HG03064 (cell line): Measurements from ENCODE around the gene ARMC3.
"Not testable (repeated sequence)": the region's sequence is repeated elsewhere in the genome, so short reads cannot be mapped to it uniquely, and the experiment has no call there.

Source experiments
- ATAC-seq: cut with Tn5 transposase; IDR thresholded peaks from one replicate; pipeline ENCODE4 v1.9.1; 2021; ENCODE audit warnings: low read depth; ENCODE audit not compliant: unreplicated experiment

Gene ARMC3

DNA sequence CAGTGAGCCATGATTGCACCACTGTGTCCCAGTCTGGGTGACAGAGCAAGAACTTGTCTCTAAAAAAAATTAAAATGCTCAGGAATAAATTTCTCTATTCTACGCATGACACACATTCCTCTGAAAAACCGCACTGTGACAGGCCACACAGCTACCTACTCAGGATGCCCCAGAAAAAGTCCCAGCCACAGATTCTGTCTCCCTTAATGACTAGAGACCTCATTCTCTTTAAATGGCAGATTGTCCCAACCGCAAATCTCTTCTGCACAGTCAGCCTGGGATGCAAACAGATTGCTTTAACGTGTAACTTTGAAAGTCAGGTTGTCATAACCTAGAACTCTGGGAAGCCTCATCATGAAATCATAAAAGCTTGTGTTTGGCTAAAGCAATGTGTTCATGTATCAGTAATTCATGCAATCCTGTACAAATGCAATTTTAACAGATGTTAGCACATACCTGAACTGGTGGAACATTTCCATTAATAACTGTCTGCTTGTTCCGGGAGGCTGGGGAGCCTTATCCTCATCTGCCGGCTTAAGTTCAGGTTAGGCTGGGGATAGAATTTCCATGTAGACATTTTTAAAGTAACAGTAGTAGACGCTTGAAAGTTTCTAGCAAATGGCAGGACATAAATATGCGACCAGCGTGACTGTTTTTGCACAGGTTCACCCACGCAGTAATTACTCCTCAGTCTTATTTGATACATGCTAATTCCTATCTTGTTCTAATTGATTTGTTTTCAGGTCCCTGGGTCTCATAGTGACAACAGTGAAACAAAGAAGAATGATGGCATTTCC is 141.4 kb downstream of the ARMC3 start:
- no peak for ATAC-seq

DNA sequence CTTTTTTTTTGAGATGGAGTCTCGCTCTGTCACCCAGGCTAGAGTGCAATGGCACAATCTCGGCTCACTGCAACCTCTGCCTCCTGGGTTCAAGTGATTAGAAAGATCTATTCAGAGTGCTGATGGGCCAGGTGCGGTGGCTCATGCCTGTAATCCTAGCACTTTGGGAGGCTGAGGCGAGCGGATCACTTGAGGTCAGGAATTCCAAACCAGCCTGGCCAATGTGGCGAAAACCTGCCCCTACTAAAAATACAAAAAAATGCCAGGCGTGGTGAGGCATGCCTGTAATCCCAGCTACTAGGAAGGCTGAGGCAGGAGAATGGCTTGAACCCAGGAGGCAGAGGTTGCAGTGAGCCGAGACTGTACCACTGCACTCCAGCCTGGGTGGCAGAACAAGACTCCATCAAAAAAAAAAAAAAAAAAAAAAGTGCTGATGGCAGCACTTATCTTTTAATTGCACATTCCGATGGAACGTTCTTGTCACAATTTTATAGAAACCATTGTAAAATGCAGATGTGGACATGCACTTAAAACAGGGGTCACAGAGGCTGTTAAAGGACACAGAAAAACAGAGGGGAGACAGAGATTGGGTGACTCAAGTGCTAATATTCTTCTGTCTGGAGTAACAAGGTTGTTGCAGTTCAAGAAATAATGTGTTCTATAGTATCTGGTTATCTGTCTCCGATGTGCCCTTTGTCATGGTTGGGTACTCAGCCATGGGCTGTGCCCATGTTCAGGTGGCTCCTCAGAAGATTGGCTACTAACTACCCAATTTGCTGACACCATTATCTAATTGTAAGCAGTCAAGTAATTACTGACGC is 142.4 kb downstream of the ARMC3 start:
- ATAC-seq, result not testable (repeated sequence)

DNA sequence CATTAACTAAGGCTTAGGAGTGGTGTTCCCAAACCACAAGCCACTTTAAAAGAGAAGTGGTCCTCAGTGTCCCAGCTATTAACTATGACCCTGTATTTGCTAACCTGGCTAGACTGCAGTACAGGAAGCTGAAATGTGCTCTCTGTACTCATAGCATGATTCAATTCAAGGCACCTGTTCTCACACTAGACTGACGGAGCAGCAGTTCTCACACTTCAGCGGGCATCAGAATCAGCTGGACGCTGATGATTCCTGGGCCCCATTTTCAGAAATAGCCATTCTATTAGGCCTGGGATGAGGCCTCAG is 143.0 kb downstream of the ARMC3 start:
- ATAC-seq, result no peak

DNA sequence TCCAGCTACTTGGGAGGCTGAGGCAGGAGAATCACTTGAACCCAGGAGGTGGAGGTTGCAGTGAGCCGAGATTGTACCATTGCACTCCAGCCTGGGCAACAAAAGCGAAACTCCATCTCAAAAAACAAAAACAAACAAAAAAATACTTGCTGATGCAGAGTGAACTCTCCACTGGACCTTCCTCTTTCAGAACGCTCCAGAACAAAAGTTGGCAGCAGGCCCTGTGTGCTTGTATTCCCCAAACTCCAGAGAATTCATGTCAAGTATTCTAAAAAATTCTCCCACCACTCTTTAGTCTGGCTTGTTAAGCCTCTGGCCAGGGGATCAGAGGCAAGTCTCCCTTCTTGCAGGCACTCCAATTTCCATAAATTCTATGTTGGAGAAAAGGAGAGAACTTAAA is 144.7 kb downstream of the ARMC3 start:
- not testable (repeated sequence) for ATAC-seq

DNA sequence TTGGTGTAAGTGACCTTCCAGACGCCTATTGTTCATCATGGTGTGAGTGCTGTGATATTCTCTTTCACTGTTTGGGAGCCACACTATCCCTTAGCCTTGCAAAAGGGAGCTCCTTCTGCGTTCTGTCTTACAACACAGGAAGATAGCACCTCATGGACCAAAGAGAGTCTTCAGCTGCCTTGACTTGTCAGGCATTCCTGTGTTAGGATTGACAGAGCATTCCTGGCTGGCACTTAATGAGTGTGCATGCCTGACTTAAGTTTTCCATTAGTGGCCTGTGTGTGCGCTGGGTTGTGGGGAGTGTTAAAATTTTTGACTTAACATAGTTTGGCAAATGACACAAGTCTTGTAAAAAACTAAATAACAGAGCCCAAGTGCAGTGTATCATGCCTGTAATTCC is 145.7 kb downstream of the ARMC3 start:
- no peak for ATAC-seq

DNA sequence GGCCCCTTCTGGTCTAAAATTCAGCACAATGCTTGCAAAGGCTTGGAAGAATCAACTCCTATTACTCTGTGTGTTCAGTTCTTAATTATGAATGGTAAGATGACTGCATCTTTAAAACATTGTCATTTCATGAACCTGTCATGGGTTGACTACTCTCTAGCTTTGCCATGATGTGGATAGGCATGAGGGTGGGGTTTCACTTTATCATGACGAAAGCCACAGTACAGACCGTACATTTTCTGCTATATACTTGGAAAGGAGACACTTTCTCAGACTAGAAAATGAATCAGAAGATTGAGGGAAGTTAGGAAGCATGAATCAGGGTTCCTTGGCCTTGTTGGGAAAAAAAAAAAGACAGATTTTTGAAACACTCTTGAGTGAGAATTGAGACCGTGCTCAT is 147.8 kb downstream of the ARMC3 start:
- no peak for ATAC-seq

DNA sequence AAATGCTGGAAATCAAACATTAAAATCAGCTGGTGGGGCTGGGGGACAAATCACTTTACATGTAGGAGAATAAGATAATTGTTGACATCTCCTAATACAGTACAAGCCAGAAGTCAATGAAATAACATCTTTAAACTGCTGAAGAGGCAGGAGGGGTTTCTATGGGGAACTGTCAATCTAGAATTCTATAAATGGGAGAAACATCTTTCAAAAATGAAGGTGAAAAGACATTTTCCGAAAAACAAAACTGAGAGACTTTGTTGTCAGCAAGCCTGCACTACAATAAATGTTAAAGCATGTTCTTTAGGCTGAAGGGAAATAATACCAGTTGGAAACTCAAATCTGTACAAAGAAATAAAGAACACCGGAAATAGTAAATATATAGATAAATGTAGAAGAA is 150.3 kb downstream of the ARMC3 start:
- no peak for ATAC-seq

DNA sequence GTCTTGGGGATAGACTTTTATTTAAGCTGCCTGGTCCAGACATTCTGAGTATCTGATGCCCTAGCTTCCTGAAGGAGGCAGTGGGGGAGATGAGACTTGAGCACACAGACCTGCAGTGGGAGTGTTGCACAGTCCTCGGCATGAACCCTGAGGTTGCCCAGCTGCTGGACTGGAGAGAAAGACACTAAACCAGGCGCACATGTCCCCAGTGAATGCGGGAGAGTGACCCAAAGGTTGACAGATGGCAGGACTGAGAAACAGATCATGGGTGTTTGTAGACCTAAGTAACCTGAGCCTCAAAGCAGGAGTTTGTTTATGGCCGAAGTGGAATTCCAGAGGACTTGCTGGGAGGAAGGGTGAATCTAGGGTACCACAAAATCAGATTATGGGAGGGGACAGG is 151.8 kb downstream of the ARMC3 start:
- no peak for ATAC-seq

DNA sequence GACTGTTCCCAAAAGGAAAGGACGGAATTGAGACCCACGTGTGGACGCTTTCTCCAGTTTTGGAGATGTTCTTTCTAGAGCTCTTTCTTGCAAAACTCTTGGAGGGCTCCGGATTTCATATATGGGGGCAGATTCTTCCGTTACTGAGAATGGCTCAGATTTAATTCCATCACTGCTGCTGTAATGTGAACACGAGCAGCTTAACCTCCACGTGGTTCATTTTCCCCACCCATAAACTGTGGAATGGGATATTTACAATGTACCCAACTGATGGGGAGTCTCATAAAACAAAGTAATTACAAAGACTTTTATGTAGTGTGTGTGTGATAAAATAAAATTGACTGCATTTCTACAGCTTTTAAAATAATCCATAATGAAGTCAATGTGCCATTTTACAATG is 152.4 kb downstream of the ARMC3 start:
- no peak for ATAC-seq

DNA sequence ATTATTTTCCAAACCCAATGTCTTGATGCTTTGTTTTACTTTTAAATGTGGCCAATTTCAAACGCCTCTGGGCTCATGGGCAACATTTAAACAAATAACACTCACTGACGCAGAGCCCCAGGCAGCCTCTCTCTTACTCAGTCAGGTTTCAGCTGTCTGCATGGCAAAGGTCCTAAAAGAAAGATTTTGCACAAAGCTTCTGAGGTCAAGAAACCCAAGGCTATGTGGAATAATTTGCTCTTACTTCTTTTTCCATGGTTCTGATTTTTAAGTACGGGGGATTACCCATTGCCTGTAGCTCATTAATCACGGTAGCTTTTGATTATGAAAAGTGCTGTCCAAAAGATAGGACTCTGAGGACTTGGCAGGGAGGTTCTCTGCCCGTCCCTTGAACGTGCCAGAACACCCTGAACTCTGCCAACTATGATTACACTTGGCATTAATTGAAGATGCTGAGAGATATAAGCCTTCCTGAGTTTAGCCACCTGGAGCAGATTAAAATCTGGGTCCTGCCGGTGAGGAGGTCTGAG is 153.4 kb downstream of the ARMC3 start:
- ATAC-seq, result no peak

DNA sequence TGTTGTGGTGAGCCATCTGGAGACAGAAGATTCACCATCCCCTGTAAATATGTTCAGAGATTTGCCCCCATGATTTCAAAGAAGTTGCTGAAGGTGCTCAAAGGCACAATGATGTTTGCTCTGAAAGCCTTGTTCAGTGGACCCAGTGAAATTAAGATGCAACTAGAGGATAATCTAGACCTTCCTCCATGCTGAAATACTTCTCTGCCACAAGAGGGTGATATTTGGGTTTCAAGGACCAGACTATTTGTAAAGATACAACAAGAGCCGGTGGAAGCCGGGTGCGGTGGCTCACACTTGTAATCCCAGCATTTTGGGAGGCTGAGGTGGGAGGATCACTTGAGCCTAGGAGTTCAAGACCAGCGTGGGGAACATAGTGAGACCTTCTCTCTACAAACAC is 154.0 kb downstream of the ARMC3 start:
- no peak for ATAC-seq
